ENCODE results near the gene L3MBTL2.

Gene L3MBTL2

GRCh38 chr22:41215926-41216325 is 10.8 kb downstream of the L3MBTL2 start:
- no peak for DNase-seq

- DNase-seq: no peak
Measured at GRCh38 chr22:41216984-41217383, 11.9 kb downstream of the L3MBTL2 start.

- no peak for DNase-seq
Measured at GRCh38 chr22:41217553-41218157, 12.5 kb downstream of the L3MBTL2 start.

- no peak for DNase-seq
Measured at GRCh38 chr22:41222846-41223507, 17.9 kb downstream of the L3MBTL2 start.

GRCh38 chr22:41223535-41223934 is 18.4 kb downstream of the L3MBTL2 start:
- DNase-seq: no peak

- DNase-seq: no peak
Measured at GRCh38 chr22:41226723-41227655, 21.9 kb downstream of the L3MBTL2 start.

GRCh38 chr22:41229215-41229614 is 24.1 kb downstream of the L3MBTL2 start:
- DNase-seq: no peak

GRCh38 chr22:41229730-41230400 is 24.8 kb downstream of the L3MBTL2 start:
- DNase-seq: no peak

- DNase-seq: no peak
Measured at GRCh38 chr22:41230401-41230785, 25.3 kb downstream of the L3MBTL2 start.

GRCh38 chr22:41231369-41231768 is 26.3 kb downstream of the L3MBTL2 start:
- no peak for DNase-seq

- DNase-seq: no peak
Measured at GRCh38 chr22:41234815-41235695, 29.9 kb downstream of the L3MBTL2 start.

- no peak for DNase-seq
Measured at GRCh38 chr22:41237036-41237706, 32.1 kb downstream of the L3MBTL2 start.

- peak; percentile 67 for DNase-seq
Measured at GRCh38 chr22:41237707-41238569, 32.8 kb downstream of the L3MBTL2 start.

- no peak for DNase-seq
Measured at GRCh38 chr22:41238570-41239442, 33.7 kb downstream of the L3MBTL2 start.

- no peak for DNase-seq
Measured at GRCh38 chr22:41239443-41240128, 34.5 kb downstream of the L3MBTL2 start.

- DNase-seq: no peak
Measured at GRCh38 chr22:41240377-41241132, 35.4 kb downstream of the L3MBTL2 start, which contains the start of gene CHADL. CHADL (minus strand) TSS chr22:41240931; CDS start chr22:41240881, 50 bp downstream.

GRCh38 chr22:41241133-41241676 is 36.1 kb downstream of the L3MBTL2 start:
- DNase-seq: no peak

Data from activated T-cell treated with anti-CD3 and anti-CD28 coated beads for 4 hours (primary cell).